22Rv1 (cell line): Measurements from ENCODE around the gene LRRC3C.

Experiments
- H3K27ac ChIP-seq: fragments of 450-650 bp; 2 replicates; pipeline ENCODE4 v1.5.1; 2017
- ZFX ChIP-seq: fragments of 450-650 bp; IDR thresholded peaks from 2 replicates; pipeline ENCODE4 v1.6.1; 2017; ENCODE audit warnings: antibody characterized with exemption, borderline replicate concordance
- TF ChIP-seq, protein P1 (sequence below): fragments of 450-650 bp; IDR thresholded peaks from 2 replicates; pipeline ENCODE4 v1.5.1; 2017; ENCODE audit warnings: mild to moderate bottlenecking

The LRRC3C gene

DNA sequence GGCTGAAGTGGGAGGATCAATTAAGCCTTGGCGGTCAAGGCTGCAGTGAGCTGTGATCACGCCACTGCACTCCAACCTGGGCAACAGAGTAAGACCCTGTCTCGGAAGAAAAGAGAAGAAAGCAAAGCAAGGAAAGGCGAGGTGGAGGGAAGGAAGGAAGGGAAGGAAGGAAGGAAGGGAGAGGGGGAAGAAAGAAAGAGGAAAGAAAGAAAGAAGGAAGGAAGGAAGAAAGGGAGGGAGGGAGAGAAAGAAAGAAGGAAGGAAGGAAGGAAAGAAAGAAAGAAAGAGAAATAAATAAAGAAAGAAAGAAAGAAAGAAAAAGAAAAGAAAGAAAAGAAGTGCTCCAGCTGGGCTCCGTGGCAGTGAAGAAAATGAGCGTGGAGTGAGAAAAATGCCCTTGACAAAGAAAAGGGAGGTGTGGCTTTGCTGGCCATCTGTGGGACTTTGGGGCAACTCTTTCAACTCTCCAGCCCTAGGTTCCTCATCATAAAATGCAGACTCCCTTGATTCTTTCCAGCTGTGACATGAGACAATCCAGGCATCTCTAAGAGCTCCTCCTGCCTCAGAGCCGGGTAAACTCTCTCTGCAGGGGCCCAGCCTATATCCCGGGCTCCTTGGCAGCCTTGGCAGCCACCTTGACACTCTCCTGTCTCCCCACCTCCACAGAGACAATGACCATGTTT, 37.6 kb downstream of the LRRC3C start:
- TF ChIP-seq, protein P1, sequence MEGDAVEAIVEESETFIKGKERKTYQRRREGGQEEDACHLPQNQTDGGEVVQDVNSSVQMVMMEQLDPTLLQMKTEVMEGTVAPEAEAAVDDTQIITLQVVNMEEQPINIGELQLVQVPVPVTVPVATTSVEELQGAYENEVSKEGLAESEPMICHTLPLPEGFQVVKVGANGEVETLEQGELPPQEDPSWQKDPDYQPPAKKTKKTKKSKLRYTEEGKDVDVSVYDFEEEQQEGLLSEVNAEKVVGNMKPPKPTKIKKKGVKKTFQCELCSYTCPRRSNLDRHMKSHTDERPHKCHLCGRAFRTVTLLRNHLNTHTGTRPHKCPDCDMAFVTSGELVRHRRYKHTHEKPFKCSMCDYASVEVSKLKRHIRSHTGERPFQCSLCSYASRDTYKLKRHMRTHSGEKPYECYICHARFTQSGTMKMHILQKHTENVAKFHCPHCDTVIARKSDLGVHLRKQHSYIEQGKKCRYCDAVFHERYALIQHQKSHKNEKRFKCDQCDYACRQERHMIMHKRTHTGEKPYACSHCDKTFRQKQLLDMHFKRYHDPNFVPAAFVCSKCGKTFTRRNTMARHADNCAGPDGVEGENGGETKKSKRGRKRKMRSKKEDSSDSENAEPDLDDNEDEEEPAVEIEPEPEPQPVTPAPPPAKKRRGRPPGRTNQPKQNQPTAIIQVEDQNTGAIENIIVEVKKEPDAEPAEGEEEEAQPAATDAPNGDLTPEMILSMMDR = no peak
- TF ChIP-seq ZFX = no peak
- no peak overlapping the region for H3K27ac ChIP-seq

DNA sequence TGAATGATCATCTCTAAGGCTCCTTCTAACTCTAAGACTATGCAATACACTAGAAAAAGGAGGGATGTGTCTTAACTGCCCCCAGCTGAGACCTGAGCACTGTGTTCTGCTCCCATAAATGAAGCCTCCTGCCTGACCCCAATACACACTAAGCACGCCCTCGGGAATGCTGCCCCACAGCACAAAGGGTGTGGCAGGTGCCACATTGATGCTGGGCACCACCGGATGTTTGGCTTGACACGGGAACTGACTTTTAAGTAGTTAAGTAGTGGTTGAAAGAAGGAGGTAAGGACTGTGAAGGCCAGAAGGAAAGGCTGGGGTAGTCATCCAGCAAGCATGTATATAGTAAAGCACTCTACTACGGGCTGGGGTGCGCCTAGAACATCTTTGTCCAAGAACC, 39.2 kb downstream of the LRRC3C start:
- TF ChIP-seq ZFX = no peak
- TF ChIP-seq, protein P1 = no peak
- no peak overlapping the region for H3K27ac ChIP-seq

DNA sequence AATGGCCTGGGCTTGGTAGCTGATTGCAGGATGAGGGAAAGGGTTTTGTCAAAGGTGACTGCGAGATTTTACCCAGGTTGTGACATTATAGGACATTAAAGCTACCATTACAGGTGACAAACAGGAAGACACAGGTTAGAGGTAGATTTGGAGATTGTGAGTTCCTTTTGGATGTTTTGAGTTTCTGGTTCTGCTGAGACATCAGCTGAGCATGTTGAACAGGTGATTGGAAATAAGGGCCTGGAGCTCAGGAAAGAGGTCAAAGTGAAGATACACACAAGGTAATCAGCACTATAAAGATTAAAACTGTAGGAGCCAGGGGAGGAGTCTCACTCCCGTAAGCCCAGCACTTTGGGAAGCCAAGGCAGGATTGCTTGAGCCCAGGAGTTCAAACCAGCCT, 41.2 kb downstream of the LRRC3C start:
- TF ChIP-seq, protein P1 = no peak
- TF ChIP-seq ZFX = no peak
- H3K27ac ChIP-seq = no peak overlapping the region

DNA sequence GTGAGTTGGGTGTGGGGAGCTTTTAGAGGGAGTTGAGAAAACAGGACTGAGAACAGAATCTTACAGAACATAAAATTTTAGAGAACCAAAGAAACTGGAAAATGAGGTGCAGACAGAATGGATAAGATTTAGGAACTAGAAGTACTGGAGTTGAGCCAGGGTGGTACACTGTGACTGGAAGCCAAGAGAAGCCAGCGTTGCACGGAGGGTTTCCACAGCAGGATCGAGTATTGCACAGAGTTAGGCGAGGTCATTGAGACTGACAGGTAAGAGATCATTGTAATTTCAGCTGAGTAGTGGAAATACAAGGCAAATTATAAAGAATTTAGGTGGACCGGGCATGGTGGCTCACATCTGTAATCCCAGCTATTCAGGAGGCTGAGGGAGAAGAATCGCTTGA, 41.8 kb downstream of the LRRC3C start:
- no peak overlapping the region for H3K27ac ChIP-seq
- no peak for TF ChIP-seq ZFX
- TF ChIP-seq, protein P1 = no peak

DNA sequence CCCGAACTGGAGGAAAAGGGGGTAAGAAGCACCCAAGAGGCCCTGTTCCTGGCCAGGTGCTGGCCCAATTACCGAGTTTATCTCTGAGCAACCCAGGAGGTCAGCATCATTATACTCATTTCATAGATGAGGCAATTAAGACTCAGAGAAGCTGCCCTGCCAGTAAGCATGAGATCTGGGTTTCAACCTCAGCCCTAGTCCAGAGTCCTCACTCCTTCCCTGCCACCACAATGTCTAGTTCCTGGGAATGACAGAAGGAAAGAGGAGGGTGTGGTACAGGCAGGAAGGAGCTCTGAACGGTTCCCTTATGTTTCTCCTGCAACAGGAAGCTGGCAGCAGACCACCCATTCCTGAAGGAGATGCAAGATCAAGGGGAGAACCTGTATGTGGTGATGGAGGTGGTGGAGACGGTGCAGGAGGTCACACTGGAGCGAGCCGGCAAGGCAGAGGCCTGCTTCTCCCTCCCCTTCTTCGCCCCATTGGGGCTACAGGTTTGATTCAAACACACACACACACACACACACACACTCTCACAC, 42.7 kb downstream of the LRRC3C start:
- H3K27ac ChIP-seq = no peak overlapping the region
- TF ChIP-seq ZFX = no peak
- TF ChIP-seq, protein P1 = no peak

DNA sequence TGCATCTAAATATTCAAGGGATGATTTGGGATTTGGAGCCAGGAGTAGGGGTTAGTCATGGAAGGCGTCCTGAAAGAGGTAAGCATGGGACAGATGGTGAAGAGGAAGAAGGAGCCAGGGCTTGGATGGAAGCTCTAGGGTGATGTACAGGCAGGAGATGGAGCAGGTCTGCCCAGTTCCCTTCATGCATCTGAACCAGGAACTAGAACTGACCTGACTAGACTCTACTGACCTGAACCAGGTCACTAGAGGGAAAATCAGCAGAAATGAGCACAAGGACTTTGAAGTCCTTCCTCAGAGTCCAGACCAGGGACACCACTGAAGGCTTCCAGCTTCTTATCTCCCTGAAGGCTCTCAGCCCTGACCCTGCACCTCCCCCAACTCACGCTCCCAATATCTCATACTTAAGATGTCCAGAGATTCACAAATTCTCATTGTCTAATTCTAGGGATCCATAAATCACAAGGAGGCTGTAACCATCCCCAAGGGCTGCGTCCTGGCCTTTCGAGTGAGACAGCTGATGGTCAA, 43.6 kb downstream of the LRRC3C start:
- no peak overlapping the region for H3K27ac ChIP-seq
- TF ChIP-seq, protein P1 = no peak
- no peak for TF ChIP-seq ZFX

DNA sequence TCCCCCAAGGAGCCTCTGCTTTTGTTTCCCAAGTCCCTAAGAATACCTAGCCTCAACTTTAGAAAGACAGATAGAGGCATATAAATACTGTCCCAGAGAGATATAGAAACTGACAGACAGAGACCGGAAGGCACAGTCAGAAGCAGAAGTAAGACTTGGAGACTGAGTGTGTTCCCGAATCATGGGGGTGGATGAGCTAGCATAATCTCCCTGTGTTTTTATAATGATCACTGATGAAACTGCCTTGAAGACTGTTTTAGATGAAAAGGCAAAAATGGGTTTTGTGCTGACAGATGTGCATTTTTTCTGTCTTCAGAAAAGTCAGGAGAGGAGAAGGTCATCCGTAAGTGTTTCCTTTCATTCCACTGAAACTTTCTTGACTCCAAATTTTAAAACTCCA, 44.7 kb downstream of the LRRC3C start:
- no peak overlapping the region for H3K27ac ChIP-seq
- TF ChIP-seq ZFX = no peak
- TF ChIP-seq, protein P1 = no peak
